Stomach (tissue), 4 donors: ENCODE results near the gene NUBP1.

ENCODE experiments used
- CTCF ChIP-seq, 7 experiments: fragments of 450-650 bp in 4 of 7; fragments of 200-600 bp in 3 of 7; sonication (generic) in 3 of 7; IDR thresholded peaks; one replicate each; pipeline ENCODE4 v1.5.1; 2016 to 2019; ENCODE audit warnings: antibody characterized with exemption in 7 of 7, control low read depth in 2 of 7, mild to moderate bottlenecking in 1 of 7
- EP300 ChIP-seq: sonication (generic); formaldehyde crosslinking; IDR thresholded peaks from one replicate; pipeline ENCODE4 v1.6.1; 2017; ENCODE audit warnings: antibody characterized with exemption
- POLR2A ChIP-seq, 4 donors: fragments of 450-650 bp; IDR thresholded peaks; one replicate each; pipeline ENCODE4 v1.6.1; 2016; ENCODE audit warnings: antibody characterized with exemption in 4 of 4, control low read depth in 2 of 4, mild to moderate bottlenecking in 1 of 4, moderate library complexity in 1 of 4
- POLR2AphosphoS5 ChIP-seq, 3 donors: sonication (generic); formaldehyde crosslinking; IDR thresholded peaks; one replicate each; pipeline ENCODE4 v1.6.1; 2016; ENCODE audit warnings: antibody characterized with exemption in 3 of 3

GRCh38 chr16:10745841-10746240 is 2.2 kb downstream of the NUBP1 start:
- TF ChIP-seq POLR2AphosphoS5 (IDR thresholded peaks at IDR 0.05) (no peak), CTCF (IDR thresholded peaks at IDR 0.05) (no peak), POLR2A (IDR thresholded peaks at IDR 0.05) (no peak), EP300 (no peak)
